Measurements from ENCODE around the gene OLA1. TPM values are rescaled to one million over a fixed set of nuclear protein-coding genes. Genes with fewer than 3 reads are reported as not detected.
"Not testable (repeated sequence)": the region's sequence is repeated elsewhere in the genome, so short reads cannot be mapped to it uniquely, and the experiment has no call there.

OLA1 gene
- total RNA-seq, 2 donors from 2014 or later = 75.6 to 92.8 TPM

DNA sequence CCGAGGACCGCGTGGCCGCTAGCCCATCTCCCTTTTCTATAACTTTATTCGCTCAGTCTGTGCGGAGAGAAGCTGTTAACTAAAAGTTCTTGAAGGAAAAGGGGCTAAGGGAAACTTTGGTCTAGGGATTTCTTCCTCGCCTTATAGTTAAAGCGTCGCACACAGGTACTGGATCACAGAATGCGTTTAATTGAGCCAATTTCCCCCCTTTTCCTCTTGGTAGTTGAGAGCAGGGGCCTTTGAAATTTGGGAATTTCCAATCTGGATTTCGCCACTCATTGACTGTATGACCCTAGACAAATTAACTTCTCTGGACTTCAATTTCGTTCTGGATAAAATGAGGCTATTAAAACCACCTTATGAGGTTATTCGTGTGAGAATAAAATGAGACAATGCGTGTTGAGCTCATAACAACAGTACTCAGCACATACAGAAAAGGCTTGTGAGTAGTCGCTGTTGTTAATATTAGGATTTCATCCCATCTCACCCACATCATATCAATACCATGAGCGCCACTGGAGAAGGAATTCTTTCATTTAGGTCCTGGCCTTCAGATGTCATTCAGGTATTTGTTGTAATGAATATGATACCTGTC, 763 bp upstream of the OLA1 start:
- intact Hi-C loops (cut with DNase I) = no loop called here
- H3K4me3 ChIP-seq = peak overlapping the region; percentile 67

DNA sequence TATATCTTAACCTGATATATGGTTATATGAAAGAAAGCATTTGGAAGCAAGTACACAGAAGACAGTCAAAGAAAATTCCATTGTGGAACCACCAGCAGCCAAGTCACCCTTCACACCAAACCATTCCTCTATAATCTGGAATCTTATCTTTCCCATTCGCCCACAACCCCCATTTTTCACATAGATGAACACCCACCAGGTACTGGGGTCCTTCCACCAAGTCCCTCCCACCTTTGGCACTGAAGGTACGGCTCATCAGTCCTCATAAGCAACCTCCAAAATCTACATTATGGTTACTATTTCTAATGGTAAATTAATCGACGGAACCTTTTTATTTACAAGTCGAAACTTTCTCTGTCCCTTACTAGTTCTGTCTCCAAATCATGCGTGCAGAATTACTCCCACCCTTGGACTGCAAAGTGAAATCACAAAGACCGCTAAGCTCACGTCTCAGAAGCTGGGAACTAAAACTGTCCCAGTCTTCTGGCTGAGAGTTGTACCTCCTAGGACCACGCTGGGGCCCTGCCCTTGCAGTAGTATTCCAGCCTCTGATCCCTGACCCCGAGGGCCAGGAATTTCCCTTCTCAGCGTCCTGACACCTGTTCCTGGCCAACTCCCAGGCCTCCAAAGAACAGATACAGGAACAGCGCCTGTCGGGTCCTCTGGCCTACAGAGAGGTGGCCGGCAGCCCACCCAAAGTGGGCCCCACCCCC, 702 bp downstream of the OLA1 start:
- Histone ChIP-seq H3K9ac (ENCODE audit: low read depth in 2 of 2, low read length in 2 of 2) (peak overlapping the region; percentile 29 to 85), H3K4me1 (peaks cover 9% of the 10 kb centered on the region), H3K36me3 (no peaks in the 10 kb centered on the region), H3K27me3 (no peaks in the 10 kb centered on the region), H3K4me3 (peak overlapping the region; percentile 67), H3K27ac (peak overlapping the region; percentile 55), H3K9me3 (no peaks in the 10 kb centered on the region)
- TF ChIP-seq, protein P1, sequence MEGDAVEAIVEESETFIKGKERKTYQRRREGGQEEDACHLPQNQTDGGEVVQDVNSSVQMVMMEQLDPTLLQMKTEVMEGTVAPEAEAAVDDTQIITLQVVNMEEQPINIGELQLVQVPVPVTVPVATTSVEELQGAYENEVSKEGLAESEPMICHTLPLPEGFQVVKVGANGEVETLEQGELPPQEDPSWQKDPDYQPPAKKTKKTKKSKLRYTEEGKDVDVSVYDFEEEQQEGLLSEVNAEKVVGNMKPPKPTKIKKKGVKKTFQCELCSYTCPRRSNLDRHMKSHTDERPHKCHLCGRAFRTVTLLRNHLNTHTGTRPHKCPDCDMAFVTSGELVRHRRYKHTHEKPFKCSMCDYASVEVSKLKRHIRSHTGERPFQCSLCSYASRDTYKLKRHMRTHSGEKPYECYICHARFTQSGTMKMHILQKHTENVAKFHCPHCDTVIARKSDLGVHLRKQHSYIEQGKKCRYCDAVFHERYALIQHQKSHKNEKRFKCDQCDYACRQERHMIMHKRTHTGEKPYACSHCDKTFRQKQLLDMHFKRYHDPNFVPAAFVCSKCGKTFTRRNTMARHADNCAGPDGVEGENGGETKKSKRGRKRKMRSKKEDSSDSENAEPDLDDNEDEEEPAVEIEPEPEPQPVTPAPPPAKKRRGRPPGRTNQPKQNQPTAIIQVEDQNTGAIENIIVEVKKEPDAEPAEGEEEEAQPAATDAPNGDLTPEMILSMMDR (IDR thresholded peaks at IDR 0.05) = no peak
- intact Hi-C loops (cut with DNase I) = no loop called here
- peak; percentile 44 for DNase-seq

More for the DNA sequence above, 763 bp upstream of the OLA1 start:
- H3K9me3 ChIP-seq = no peaks in the 10 kb centered on the region
- H3K9ac ChIP-seq (ENCODE audit: low read depth in 2 of 2, low read length in 2 of 2) = peak overlapping the region; percentile 59 to 81
- H3K4me1 ChIP-seq = peaks cover 9% of the 10 kb centered on the region
- no peak for DNase-seq
- no peaks in the 10 kb centered on the region for H3K36me3 ChIP-seq
- H3K27me3 ChIP-seq = no peaks in the 10 kb centered on the region
- TF ChIP-seq, protein P1 (IDR thresholded peaks at IDR 0.05) = no peak
- H3K27ac ChIP-seq = peak overlapping the region; percentile 55

DNA sequence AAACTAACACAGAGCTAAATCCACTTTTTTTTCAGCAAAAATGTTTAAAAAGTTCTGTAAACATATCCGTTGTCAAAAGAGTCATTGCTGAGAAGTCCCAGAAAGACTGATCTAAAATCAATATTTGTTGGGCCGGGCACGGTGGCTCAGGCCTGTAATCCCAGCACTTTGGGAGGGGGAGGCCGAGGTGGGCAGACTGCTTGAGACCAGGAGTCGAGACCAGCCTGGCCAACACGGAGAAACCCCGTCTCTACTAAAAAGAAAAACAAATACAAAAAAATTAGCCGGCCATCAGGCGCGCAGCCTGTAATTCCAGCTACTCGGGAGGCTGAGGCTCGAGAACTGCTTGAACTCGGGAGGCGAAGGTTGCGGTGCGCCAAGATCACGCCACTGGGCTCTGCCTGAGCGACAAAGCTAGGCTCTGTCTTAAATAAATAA, 1.4 kb downstream of the OLA1 start:
- H3K9me3 ChIP-seq = no peaks in the 10 kb centered on the region
- peaks cover 9% of the 10 kb centered on the region for H3K4me1 ChIP-seq
- TF ChIP-seq, protein P1 (IDR thresholded peaks at IDR 0.05) = no peak
- H3K27ac ChIP-seq = no peak overlapping the region
- H3K4me3 ChIP-seq = peak overlapping the region; percentile 67
- no peaks in the 10 kb centered on the region for H3K27me3 ChIP-seq
- no peak for DNase-seq
- H3K36me3 ChIP-seq = no peaks in the 10 kb centered on the region
- intact Hi-C loops (cut with DNase I) = no loop called here
- H3K9ac ChIP-seq (ENCODE audit: low read depth in 2 of 2, low read length in 2 of 2) = no peak overlapping the region

DNA sequence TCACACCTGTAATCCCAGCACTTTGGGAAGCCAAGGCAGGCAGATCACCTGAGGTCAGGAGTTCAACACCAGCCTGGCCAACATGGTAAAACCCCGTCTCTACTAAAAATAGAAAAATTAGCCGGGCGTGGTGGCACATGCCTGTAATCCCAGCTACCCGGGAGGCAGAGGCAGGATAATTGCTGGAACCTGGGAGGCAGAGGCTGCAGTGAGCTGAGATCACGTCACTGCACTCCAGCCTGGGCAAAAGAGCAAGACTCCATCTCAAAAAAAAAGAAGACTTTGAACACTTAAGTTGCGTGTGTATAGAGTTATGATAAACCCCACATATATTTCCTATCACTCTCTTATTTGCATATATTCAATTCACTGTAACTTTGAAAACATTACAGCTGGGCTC, 2.7 kb downstream of the OLA1 start:
- H3K9ac ChIP-seq (ENCODE audit: low read depth in 2 of 2, low read length in 2 of 2); H3K27ac ChIP-seq; H3K27me3 ChIP-seq; intact Hi-C loops (cut with DNase I); H3K9me3 ChIP-seq; H3K4me1 ChIP-seq; H3K36me3 ChIP-seq; DNase-seq; H3K4me3 ChIP-seq: not testable (repeated sequence)

DNA sequence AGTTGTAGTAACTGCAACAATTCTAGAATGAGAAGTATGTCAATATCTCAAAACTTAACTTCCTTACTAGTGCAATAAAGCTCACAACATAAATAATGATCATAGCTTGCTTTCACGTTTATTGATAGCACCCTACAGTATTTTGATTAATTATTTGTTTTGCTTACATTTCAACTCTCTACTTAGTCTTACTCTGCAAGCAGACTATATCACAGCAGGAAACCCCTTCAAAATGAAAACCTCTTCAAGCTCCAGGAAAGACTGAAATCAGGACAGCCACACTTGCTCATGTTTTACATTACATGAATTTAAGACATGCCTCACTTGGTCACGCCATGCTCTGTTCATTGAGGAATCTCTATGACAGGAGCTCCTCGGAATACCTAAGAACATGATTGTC, 3.3 kb downstream of the OLA1 start:
- TF ChIP-seq, protein P1 (IDR thresholded peaks at IDR 0.05) = no peak
- intact Hi-C loops (cut with DNase I) = no loop called here
- no peak overlapping the region for H3K27ac ChIP-seq

DNA sequence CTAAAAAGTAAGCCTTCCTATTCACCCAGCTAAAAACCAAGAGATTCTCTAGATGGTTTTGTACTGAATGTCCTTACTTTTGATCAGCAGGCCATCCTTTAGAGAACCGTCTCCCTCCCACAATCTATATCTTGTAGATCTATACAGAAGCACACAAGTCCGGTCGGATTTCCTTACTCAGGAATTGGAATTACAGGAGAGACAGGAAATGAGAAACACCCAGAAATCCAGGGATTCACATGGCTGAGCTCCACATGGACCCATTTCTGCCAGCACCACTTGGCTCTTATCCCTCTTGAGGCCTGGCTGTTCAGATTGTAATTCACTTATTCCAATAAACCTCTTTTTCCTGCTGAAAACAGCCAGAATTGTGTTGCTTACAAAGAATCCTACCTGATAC, 4.5 kb downstream of the OLA1 start:
- intact Hi-C loops (cut with DNase I) = no loop called here
- H3K9me3 ChIP-seq = no peaks in the 10 kb centered on the region
- H3K27ac ChIP-seq = no peak overlapping the region
- H3K4me3 ChIP-seq = no peak overlapping the region
- no peaks in the 10 kb centered on the region for H3K36me3 ChIP-seq
- H3K27me3 ChIP-seq = no peaks in the 10 kb centered on the region
- no peak overlapping the region for H3K9ac ChIP-seq (ENCODE audit: low read depth in 2 of 2, low read length in 2 of 2)
- DNase-seq = no peak
- H3K4me1 ChIP-seq = peaks cover 9% of the 10 kb centered on the region
- TF ChIP-seq, protein P1 (IDR thresholded peaks at IDR 0.05) = no peak

More for the DNA sequence above, 3.3 kb downstream of the OLA1 start:
- H3K9ac ChIP-seq (ENCODE audit: low read depth in 2 of 2, low read length in 2 of 2) = no peak overlapping the region
- peaks cover 9% of the 10 kb centered on the region for H3K4me1 ChIP-seq
- H3K9me3 ChIP-seq = no peaks in the 10 kb centered on the region
- DNase-seq = no peak
- no peaks in the 10 kb centered on the region for H3K27me3 ChIP-seq
- H3K36me3 ChIP-seq = no peaks in the 10 kb centered on the region
- H3K4me3 ChIP-seq = no peak overlapping the region
